GM23338 (cell line): Measurements from ENCODE around the gene DPP10.

ENCODE experiments used
- CTCF ChIP-seq, 2 experiments: fragments of 200-600 bp in 1 of 2; sonication (generic) in 1 of 2; conservative IDR thresholded peaks; 2 replicates each; pipeline versions ENCODE4 v1.5.1 to v1.6.1; 2016 to 2017; ENCODE audit warnings: antibody characterized with exemption in 2 of 2, low read depth in 2 of 2, mild to moderate bottlenecking in 2 of 2, moderate library complexity in 1 of 2
- ETS1 ChIP-seq: IDR thresholded peaks from 2 replicates; pipeline ENCODE4 v1.6.1; 2016; ENCODE audit warnings: antibody characterized with exemption
- EZH2 ChIP-seq: fragments of 200-600 bp; sonication (generic); IDR thresholded peaks from one replicate; pipeline ENCODE4 v1.8.0; 2017; ENCODE audit warnings: antibody characterized with exemption, mild to moderate bottlenecking, low read depth; ENCODE audit not compliant: unreplicated experiment
- EZH2phosphoT487 ChIP-seq: fragments of 200-600 bp; sonication (generic); IDR thresholded peaks from one replicate; pipeline ENCODE4 v1.8.1; 2018; ENCODE audit warnings: antibody characterized with exemption; ENCODE audit not compliant: unreplicated experiment
- POLR2AphosphoS5 ChIP-seq: IDR thresholded peaks from 2 replicates; pipeline ENCODE4 v1.6.1; 2016; ENCODE audit warnings: antibody characterized with exemption, low read depth
- REST ChIP-seq: IDR thresholded peaks from one replicate; pipeline ENCODE4 v1.6.1; 2018; ENCODE audit warnings: antibody characterized with exemption; ENCODE audit not compliant: unreplicated experiment
- STAT1 ChIP-seq: IDR thresholded peaks from one replicate; pipeline ENCODE4 v1.6.1; 2016; ENCODE audit warnings: antibody characterized with exemption; ENCODE audit not compliant: unreplicated experiment
- ZNF114 ChIP-seq: fragments of 250-450 bp; sonication (Bioruptor Pico); IDR thresholded peaks from 2 replicates; pipeline ENCODE4 v1.5.0; 2020; ENCODE audit warnings: mild to moderate bottlenecking, moderate library complexity
- TF ChIP-seq, protein P1 (sequence below): fragments of 250-450 bp; sonication (Bioruptor Pico); IDR thresholded peaks from 2 replicates; pipeline ENCODE4 v1.5.0; 2020; ENCODE audit warnings: mild to moderate bottlenecking, moderate library complexity

- TF ChIP-seq, protein P1, sequence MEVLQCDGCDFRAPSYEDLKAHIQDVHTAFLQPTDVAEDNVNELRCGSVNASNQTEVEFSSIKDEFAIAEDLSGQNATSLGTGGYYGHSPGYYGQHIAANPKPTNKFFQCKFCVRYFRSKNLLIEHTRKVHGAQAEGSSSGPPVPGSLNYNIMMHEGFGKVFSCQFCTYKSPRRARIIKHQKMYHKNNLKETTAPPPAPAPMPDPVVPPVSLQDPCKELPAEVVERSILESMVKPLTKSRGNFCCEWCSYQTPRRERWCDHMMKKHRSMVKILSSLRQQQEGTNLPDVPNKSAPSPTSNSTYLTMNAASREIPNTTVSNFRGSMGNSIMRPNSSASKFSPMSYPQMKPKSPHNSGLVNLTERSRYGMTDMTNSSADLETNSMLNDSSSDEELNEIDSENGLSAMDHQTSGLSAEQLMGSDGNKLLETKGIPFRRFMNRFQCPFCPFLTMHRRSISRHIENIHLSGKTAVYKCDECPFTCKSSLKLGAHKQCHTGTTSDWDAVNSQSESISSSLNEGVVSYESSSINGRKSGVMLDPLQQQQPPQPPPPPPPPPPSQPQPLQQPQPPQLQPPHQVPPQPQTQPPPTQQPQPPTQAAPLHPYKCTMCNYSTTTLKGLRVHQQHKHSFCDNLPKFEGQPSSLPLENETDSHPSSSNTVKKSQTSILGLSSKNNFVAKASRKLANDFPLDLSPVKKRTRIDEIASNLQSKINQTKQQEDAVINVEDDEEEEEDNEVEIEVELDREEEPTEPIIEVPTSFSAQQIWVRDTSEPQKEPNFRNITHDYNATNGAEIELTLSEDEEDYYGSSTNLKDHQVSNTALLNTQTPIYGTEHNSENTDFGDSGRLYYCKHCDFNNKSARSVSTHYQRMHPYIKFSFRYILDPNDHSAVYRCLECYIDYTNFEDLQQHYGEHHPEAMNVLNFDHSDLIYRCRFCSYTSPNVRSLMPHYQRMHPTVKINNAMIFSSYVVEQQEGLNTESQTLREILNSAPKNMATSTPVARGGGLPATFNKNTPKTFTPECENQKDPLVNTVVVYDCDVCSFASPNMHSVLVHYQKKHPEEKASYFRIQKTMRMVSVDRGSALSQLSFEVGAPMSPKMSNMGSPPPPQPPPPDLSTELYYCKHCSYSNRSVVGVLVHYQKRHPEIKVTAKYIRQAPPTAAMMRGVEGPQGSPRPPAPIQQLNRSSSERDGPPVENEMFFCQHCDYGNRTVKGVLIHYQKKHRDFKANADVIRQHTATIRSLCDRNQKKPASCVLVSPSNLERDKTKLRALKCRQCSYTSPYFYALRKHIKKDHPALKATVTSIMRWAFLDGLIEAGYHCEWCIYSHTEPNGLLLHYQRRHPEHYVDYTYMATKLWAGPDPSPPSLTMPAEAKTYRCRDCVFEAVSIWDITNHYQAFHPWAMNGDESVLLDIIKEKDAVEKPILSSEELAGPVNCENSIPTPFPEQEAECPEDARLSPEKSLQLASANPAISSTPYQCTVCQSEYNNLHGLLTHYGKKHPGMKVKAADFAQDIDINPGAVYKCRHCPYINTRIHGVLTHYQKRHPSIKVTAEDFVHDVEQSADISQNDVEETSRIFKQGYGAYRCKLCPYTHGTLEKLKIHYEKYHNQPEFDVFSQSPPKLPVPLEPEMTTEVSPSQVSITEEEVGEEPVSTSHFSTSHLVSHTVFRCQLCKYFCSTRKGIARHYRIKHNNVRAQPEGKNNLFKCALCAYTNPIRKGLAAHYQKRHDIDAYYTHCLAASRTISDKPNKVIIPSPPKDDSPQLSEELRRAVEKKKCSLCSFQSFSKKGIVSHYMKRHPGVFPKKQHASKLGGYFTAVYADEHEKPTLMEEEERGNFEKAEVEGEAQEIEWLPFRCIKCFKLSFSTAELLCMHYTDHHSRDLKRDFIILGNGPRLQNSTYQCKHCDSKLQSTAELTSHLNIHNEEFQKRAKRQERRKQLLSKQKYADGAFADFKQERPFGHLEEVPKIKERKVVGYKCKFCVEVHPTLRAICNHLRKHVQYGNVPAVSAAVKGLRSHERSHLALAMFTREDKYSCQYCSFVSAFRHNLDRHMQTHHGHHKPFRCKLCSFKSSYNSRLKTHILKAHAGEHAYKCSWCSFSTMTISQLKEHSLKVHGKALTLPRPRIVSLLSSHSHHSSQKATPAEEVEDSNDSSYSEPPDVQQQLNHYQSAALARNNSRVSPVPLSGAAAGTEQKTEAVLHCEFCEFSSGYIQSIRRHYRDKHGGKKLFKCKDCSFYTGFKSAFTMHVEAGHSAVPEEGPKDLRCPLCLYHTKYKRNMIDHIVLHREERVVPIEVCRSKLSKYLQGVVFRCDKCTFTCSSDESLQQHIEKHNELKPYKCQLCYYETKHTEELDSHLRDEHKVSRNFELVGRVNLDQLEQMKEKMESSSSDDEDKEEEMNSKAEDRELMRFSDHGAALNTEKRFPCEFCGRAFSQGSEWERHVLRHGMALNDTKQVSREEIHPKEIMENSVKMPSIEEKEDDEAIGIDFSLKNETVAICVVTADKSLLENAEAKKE, result no peak
- TF ChIP-seq CTCF (conservative IDR thresholded peaks at IDR 0.05; ENCODE audit: low read depth in 2 of 2), result no peak
- no peak for TF ChIP-seq EZH2
- no peak for TF ChIP-seq REST
- TF ChIP-seq POLR2AphosphoS5, result no peak
- no peak for TF ChIP-seq EZH2phosphoT487
- no peak for TF ChIP-seq STAT1
- TF ChIP-seq ZNF114, result no peak
- TF ChIP-seq ETS1, result no peak
Observed at GRCh38 chr2:114960389-114960788, 517.9 kb downstream of the DPP10 start.
